Metanephros (tissue), 2 donors: Measurements from ENCODE around the gene PNCK. TPM values are rescaled to one million over a fixed set of nuclear protein-coding genes. Genes with fewer than 3 reads are reported as not detected.

Experiments
- small RNA-seq: library from RNA; depleted of rRNA; stranded (forward); fragments of <200 nt; gene quantifications from one replicate; pipeline ENCODE3, GENCODE V24; 2014; ENCODE audit warnings: low replicate concordance
- total RNA-seq: library from RNA; depleted of rRNA; stranded (reverse); fragments of >200 nt; gene quantifications from one replicate; pipeline ENCODE4 v1.2.3, GENCODE V29; 2014

PNCK gene
- total RNA-seq: 6.5 TPM

DNA sequence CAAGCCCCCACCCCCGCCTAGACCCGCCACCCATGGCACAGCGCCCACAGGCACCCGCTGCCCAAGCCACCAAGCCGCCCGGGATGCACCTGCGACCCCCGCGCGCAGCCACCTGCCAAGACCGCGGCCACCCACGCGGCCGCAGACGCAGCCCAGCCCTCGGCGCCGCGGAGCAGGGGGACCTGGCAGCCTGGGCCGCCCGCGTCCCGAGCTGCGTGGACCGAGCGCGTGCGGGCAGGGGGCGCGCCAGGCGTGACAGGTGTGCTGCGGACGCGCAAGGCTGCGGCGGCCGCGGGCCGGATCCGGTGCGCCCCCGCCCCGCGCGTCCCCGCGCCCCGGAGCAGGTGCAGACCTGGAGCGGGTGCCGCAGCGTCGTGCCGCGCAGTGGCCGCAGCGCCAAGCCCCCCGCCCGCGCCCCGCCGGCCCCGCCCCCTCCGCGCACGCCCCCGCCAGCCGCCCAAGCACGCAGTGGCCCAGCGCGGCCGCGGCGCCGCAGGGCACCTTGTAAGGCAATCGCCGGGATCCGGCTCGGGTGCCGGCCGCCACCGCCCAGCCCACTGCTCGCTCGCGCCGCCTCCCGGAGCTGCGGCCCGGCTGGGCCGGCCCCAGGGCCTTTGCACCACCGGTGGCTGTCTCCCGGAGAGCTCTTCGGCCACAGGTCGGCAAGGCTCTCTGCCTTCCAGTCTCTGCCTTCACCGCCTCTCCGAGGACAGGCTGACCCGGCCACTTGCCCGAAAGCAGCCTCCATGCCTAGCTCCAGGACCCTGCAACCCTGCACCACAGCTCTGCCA lies at the start of gene PNCK:
PNCK (minus strand) TSS at position 386 of the 791 bp plus-strand sequence. CDS start 737 bp downstream, outside the sequence.

DNA sequence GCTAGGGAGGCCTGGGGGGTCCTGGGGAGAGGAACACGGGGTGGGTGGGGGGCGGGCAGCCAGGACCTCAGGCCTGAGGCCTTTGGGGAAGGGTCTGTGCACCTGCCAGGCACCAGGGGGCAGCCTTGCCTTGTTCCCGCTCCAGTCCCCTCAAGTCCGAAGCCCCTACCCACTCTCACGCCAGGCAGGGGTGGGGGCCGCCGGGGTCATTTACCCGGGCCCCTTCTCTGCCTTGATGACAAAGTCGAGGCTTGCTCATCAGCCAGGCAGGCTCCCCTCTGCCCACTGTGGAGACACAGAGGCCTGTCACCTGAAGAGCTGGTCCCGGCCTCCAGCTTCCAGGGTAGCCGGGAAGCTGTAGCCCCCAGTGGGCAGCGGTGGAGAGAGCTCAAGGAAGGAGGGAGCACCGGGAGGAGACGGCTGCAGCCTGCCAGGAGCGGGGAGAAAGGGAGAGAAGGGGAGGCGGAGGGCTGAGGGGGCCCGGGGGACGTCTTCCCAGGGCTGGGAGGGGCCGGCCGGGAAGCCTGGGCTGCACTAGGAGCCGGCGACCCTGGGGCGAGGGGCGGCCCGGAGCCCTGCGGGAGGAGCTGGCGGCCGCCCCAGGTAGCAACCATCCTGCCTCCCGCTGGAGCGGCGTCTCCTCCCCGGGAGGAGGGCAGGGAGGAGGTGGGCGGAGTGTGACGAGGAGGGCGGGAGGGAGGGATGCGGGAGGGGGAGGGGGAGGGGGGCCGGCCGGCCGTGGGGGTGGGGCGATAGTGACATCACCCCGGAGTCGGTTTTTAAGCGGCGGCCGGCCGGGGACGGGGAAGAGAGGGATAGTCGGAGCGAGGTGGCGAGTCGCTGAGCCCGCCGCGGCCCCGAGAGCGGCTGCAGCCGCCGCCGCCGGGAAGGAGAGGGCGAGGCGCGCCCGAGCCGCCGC lies 13.8 kb upstream of the PNCK start, which contains the start of gene SLC6A8:
SLC6A8 (plus strand) TSS at position 806 of the 919 bp plus-strand sequence. CDS start 649 bp downstream, outside the sequence.

DNA sequence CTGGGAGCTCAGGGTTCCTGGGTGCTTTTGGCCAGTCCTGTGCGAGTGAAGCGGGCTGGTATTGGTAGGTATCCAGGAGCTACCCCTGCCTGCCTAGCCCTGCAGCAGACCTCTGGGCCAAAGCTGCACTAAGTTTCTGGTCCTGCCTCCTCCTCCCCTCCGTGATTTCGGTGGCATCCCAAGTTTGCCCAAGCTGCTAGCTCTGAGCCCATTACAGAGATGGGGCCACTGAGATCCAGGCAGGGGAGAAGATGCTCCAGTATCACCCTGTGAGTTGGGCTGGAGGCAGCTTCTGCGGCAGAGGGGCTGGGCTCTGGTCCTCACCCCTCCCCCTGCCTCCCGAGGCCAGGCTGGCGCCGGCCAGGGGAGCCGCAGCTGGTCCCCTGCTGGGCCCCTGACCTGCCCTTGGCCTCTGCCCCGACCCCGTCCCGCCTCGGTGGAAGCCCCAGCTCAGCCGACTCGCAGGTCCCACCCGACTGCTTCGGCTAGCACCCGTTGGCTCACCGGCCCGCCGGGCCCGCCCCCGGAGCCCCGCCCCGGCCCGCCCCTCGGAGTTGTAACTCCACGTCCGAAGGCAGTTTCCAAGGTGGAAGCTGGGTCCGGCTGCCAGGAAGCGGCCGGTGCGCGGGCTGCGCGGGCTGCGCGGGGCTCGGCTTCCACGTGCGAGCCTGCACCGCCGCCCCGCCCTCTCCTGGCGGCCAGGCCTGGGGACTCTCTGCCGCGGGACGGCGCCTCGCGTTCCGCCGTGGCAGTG lies 26.8 kb downstream of the PNCK start, which contains the start of gene DUSP9:
DUSP9 (plus strand) TSS at position 584 of the 754 bp plus-strand sequence. CDS start 751 bp downstream, outside the sequence.

Small RNA genes lying within 50 kb of the gene (small RNA-seq; reads per million reads assigned to genes)
- gene RN7SL687P: not detected

Other genes starting within 250 kb of the PNCK start
- 1.6 TPM for gene TREX2, start 227.8 kb downstream of the PNCK start, total RNA-seq
- gene HAUS7, start 203.2 kb downstream of the PNCK start, total RNA-seq: 17.7 TPM
- 79.5 TPM for gene BGN, start 178.8 kb downstream of the PNCK start, total RNA-seq
- gene ATP2B3, start 156.2 kb downstream of the PNCK start, total RNA-seq: 0.12 TPM
- 17.0 TPM for gene CCNQ, start 74.7 kb downstream of the PNCK start, total RNA-seq
- 72.7 TPM for gene DUSP9, start 26.6 kb downstream of the PNCK start, total RNA-seq
- 40.9 TPM for gene SLC6A8, start 14.1 kb upstream of the PNCK start, total RNA-seq
- gene BCAP31, start 50.6 kb upstream of the PNCK start, total RNA-seq: 94.9 TPM
- 10.8 TPM for gene ABCD1, start 51.0 kb upstream of the PNCK start, total RNA-seq
- gene PLXNB3, start 90.4 kb upstream of the PNCK start, total RNA-seq: 2.5 TPM
- 15.1 TPM for gene SRPK3, start 107.2 kb upstream of the PNCK start, total RNA-seq
- gene IDH3G, start 120.6 kb upstream of the PNCK start, total RNA-seq: 70.3 TPM
- gene SSR4, start 120.9 kb upstream of the PNCK start, total RNA-seq: 91.8 TPM
- gene PDZD4, start 156.7 kb upstream of the PNCK start, total RNA-seq: 10.6 TPM
- gene L1CAM, start 212.4 kb upstream of the PNCK start, total RNA-seq: 38.7 TPM
- gene AVPR2, start 230.9 kb upstream of the PNCK start, total RNA-seq: 4.1 TPM